ENCODE data around the gene CISD3. TPM values are rescaled to one million over a fixed set of nuclear protein-coding genes. Genes with fewer than 3 reads are reported as not detected.

Gene CISD3
- total and polyA plus RNA-seq, 8 donors: 27.5 to 44.3 (median 30.9) TPM

GRCh38 chr17:38751808-38752307, 21.7 kb downstream of the CISD3 start:
- WGBS, 2 donors: 0% methylated on average over 44 of the region's 44 CpGs
- H3K36me3 ChIP-seq: peaks cover 0 to 11% (median 0%) of the 10 kb centered on the region in 3 donors
- peaks cover 4 to 9% (median 8%) of the 10 kb centered on the region in 3 donors for H3K4me1 ChIP-seq
- peak overlapping the region; percentile 33 to 90 (median 85) for H3K27ac ChIP-seq
- no peak for FAIRE-seq
- H3K27me3 ChIP-seq: no peaks in the 10 kb centered on the region
- no peak for TF ChIP-seq CTCF (IDR thresholded peaks at IDR 0.05)
- no peaks in the 10 kb centered on the region for H3K9me3 ChIP-seq
- ATAC-seq: peak; percentile 46 to 68 (median 52)
- intact Hi-C loops (cut with DNase I): no loop called here
- DNase-seq: peak; percentile 68 to 95 (median 88)
- peak overlapping the region; percentile 40 to 91 (median 68) for H3K4me3 ChIP-seq

- intact Hi-C loops (cut with DNase I): no loop called here
- no peak for TF ChIP-seq CTCF (IDR thresholded peaks at IDR 0.05)
- Histone ChIP-seq H3K36me3 (peaks cover 0 to 11% (median 0%) of the 10 kb centered on the region in 3 donors), H3K4me3 (peak within 1 kb of the TSS; percentile 80 to 95 (median 90)), H3K9me3 (no peaks in the 10 kb centered on the region), H3K27me3 (no peaks in the 10 kb centered on the region), H3K4me1 (peaks cover 4 to 9% (median 8%) of the 10 kb centered on the region in 3 donors), H3K27ac (peak within 1 kb of the TSS; percentile 36 to 90 (median 85))
- 0% methylated on average over 44 of the region's 44 CpGs for WGBS, 2 donors
- ATAC-seq (peak; percentile 78 to 88 (median 84)), FAIRE-seq (no peak), DNase-seq (peak; percentile 89 to 99 (median 98))
Observed at GRCh38 chr17:38752308-38753070, 22.3 kb downstream of the CISD3 start, which contains the start of gene PSMB3. Gene PSMB3 (plus strand): TSS chr17:38752741. CDS start chr17:38752827, 86 bp downstream.

GRCh38 chr17:38753071-38753506, 22.9 kb downstream of the CISD3 start:
- Histone ChIP-seq H3K9me3 (no peaks in the 10 kb centered on the region), H3K27me3 (no peaks in the 10 kb centered on the region), H3K4me1 (peaks cover 4 to 9% (median 8%) of the 10 kb centered on the region in 3 donors), H3K36me3 (peaks cover 0 to 12% (median 0%) of the 10 kb centered on the region in 3 donors), H3K4me3 (peak overlapping the region; percentile 80 to 95 (median 90)), H3K27ac (peak overlapping the region; percentile 36 to 86 (median 54))
- no peak for ATAC-seq
- no peak for FAIRE-seq
- peak in 4 of 6 donors; percentile 30 to 62 (median 45) for DNase-seq
- TF ChIP-seq CTCF (IDR thresholded peaks at IDR 0.05): no peak
- intact Hi-C loops (cut with DNase I): no loop called here
- 2 to 3% methylated on average over 22 of the region's 22 CpGs for WGBS, 2 donors

GRCh38 chr17:38761612-38762011, 31.5 kb downstream of the CISD3 start:
- no peak for FAIRE-seq
- no peak for TF ChIP-seq CTCF (IDR thresholded peaks at IDR 0.05)
- Histone ChIP-seq H3K4me3 (no peak overlapping the region), H3K27ac (no peak overlapping the region), H3K9me3 (no peaks in the 10 kb centered on the region), H3K4me1 (no peaks in the 10 kb centered on the region), H3K27me3 (no peaks in the 10 kb centered on the region), H3K36me3 (peaks cover 0 to 52% (median 17%) of the 10 kb centered on the region in 3 donors)
- intact Hi-C loops (cut with DNase I): no loop called here
- DNase-seq: no peak
- ATAC-seq: no peak
- WGBS, 2 donors: 84% methylated on average over 4 of the region's 4 CpGs

All from pancreas (tissue), 10 donors.